ENCODE measurements around the gene MPDU1. TPM values are rescaled to one million over a fixed set of nuclear protein-coding genes. Genes with fewer than 3 reads are reported as not detected.
A peak's percentile ranks its signal among the peaks of the same experiment; 100 is the strongest.

The MPDU1 gene
- total and polyA plus RNA-seq, 4 donors = 55.3 to 136 (median 91.2) TPM

GRCh38 chr17:7629939-7630571 lies 46.4 kb downstream of the MPDU1 start, which contains the start of gene SHBG:
Gene SHBG (plus strand): TSS chr17:7630135. CDS start chr17:7630173, 38 bp downstream.
- H3K27me3 ChIP-seq (ENCODE audit: control insufficient read depth in 4 of 4, insufficient read depth in 4 of 4, low read length in 3 of 4) = no peaks in the 10 kb centered on the region
- no peak for TF ChIP-seq MAX (IDR thresholded peaks at IDR 0.05)
- TF ChIP-seq NR2F2 (IDR thresholded peaks at IDR 0.05) = peak; percentile 62
- peak in 1 of 2 donors; percentile 45 for TF ChIP-seq HNF4A (conservative IDR thresholded peaks at IDR 0.05)
- no peak for TF ChIP-seq CTCF (IDR thresholded peaks at IDR 0.05; ENCODE audit: low read depth, low read length, missing input control)
- TF ChIP-seq SP1 (IDR thresholded peaks at IDR 0.05) = peak; percentile 15
- peak; percentile 60 to 71 for TF ChIP-seq RXRA (IDR thresholded peaks at IDR 0.05)
- H3K9ac ChIP-seq (ENCODE audit: low read depth in 1 of 2, low read length in 2 of 2) = no peak within 1 kb of the TSS
- peaks cover 15 to 59% (median 49%) of the 10 kb centered on the region in 4 donors for H3K4me1 ChIP-seq (ENCODE audit: control insufficient read depth in 4 of 4, insufficient read depth in 4 of 4, low read length in 3 of 4)
- peaks cover 0 to 1% (median 0%) of the 10 kb centered on the region in 4 donors for H3K36me3 ChIP-seq (ENCODE audit: control insufficient read depth in 4 of 4, insufficient read depth in 3 of 4, low read depth in 1 of 4, low read length in 3 of 4)
- H3K4me3 ChIP-seq (ENCODE audit: low read depth in 1 of 3, low read length in 3 of 3) = no peak within 1 kb of the TSS
- H3K9me3 ChIP-seq (ENCODE audit: control insufficient read depth in 4 of 4, low read length in 3 of 4) = no peaks in the 10 kb centered on the region
- WGBS = 53% methylated on average over 13 of the region's 13 CpGs
- peak within 1 kb of the TSS; percentile 25 to 30 for H3K27ac ChIP-seq (ENCODE audit: low read depth in 1 of 2, low read length in 2 of 2)
- DNase-seq (ENCODE audit: low spot score) = no peak

GRCh38 chr17:7631398-7632380 lies 48.0 kb downstream of the MPDU1 start:
- Histone ChIP-seq H3K27ac (ENCODE audit: low read depth in 1 of 2, low read length in 2 of 2) (peak overlapping the region; percentile 57 to 85), H3K9me3 (ENCODE audit: control insufficient read depth in 4 of 4, low read length in 3 of 4) (no peaks in the 10 kb centered on the region), H3K9ac (ENCODE audit: low read depth in 1 of 2, low read length in 2 of 2) (peak overlapping the region in 1 of 2 donors; percentile 55), H3K27me3 (ENCODE audit: control insufficient read depth in 4 of 4, insufficient read depth in 4 of 4, low read length in 3 of 4) (no peaks in the 10 kb centered on the region), H3K4me1 (ENCODE audit: control insufficient read depth in 4 of 4, insufficient read depth in 4 of 4, low read length in 3 of 4) (peaks cover 15 to 44% (median 38%) of the 10 kb centered on the region in 4 donors), H3K36me3 (ENCODE audit: control insufficient read depth in 4 of 4, insufficient read depth in 3 of 4, low read depth in 1 of 4, low read length in 3 of 4) (no peaks in the 10 kb centered on the region), H3K4me3 (ENCODE audit: low read depth in 1 of 3, low read length in 3 of 3) (no peak overlapping the region)
- TF ChIP-seq HNF4G (IDR thresholded peaks at IDR 0.05) (no peak), GABPA (IDR thresholded peaks at IDR 0.05 in 1 of 2, conservative IDR thresholded peaks at IDR 0.05 in 1 of 2) (no peak), YY1 (IDR thresholded peaks at IDR 0.05) (no peak), RXRA (IDR thresholded peaks at IDR 0.05) (peak; percentile 76 to 78), NR2F2 (IDR thresholded peaks at IDR 0.05) (no peak), TAF1 (conservative IDR thresholded peaks at IDR 0.05) (no peak), FOXA1 (IDR thresholded peaks at IDR 0.05) (no peak), ZBTB33 (IDR thresholded peaks at IDR 0.05) (peak; percentile 15), REST (IDR thresholded peaks at IDR 0.05) (no peak), MAX (IDR thresholded peaks at IDR 0.05) (peak; percentile 30), RAD21 (IDR thresholded peaks at IDR 0.05) (peak in 1 of 2 donors; percentile 8), CTCF (IDR thresholded peaks at IDR 0.05; ENCODE audit: low read depth, low read length, missing input control) (no peak), SP1 (IDR thresholded peaks at IDR 0.05) (peak; percentile 41), FOXA2 (IDR thresholded peaks at IDR 0.05) (no peak), ATF3 (IDR thresholded peaks at IDR 0.05) (no peak), HNF4A (conservative IDR thresholded peaks at IDR 0.05) (peak; percentile 24 to 54), EGR1 (IDR thresholded peaks at IDR 0.05; ENCODE audit: low read depth in 2 of 2) (no peak), JUND (IDR thresholded peaks at IDR 0.05) (peak in 1 of 2 donors; percentile 6)
- no peak for DNase-seq (ENCODE audit: low spot score)
- WGBS = 19% methylated on average over 11 of the region's 11 CpGs
